Anterior cingulate cortex (tissue), 58 donors: ENCODE measurements around the gene TBC1D2B.
A peak's percentile ranks its signal among the peaks of the same experiment; 100 is the strongest.

ENCODE experiments used
- DNase-seq, 58 donors: peaks; one replicate each; lab custom pipeline; 2025; lab: John Stamatoyannopoulos, UW

The TBC1D2B gene

DNA sequence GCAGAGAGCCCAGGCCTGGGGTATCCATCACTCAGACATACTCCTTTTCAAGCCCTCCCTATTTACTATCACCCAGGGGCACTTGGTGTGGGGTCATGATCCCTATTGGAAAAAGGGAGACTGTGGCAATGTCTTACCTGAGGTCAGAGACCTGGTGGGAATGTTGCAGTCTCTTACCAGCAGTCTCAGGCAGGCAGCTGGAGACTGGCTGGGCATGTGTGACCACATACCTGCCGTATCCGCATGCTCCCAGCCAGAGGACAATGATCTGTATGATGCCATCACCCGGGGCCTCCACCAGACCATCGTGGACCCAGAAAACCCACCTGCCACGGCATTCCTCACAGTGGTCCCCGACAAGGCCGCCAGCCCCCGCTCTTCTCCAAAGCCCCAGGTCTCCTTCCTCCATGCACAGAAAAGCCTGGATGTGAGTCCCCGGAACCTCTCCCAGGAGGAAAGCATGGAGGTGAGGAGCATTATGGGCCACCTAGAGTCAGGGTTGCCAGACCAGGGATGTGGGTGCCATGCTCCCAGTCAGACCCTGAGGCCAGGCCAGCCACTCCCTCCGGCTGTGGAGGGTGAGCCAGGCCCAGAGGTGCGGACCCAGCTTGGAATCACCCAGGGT is 20.7 kb upstream of the TBC1D2B start:
- DNase-seq, result no peak

DNA sequence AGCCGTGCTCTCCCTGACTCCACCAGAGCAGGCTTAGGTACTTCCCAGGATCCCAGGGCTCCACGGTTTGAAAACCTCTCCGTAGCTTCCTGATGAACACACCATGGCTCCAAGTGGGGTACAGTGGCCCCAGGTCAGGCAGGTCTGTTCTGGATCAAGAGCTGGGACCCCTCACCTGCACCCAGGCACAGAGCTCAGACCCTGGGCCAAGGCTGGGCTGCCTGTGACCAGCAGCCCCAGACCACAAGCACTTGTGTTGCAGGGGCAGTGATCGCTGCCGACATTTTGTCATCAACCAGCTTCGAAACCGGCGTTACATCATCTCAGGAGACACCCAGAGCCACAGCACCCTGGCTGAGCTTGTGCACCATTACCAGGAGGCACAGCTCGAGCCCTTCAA is 20.2 kb upstream of the TBC1D2B start:
- no peak for DNase-seq

DNA sequence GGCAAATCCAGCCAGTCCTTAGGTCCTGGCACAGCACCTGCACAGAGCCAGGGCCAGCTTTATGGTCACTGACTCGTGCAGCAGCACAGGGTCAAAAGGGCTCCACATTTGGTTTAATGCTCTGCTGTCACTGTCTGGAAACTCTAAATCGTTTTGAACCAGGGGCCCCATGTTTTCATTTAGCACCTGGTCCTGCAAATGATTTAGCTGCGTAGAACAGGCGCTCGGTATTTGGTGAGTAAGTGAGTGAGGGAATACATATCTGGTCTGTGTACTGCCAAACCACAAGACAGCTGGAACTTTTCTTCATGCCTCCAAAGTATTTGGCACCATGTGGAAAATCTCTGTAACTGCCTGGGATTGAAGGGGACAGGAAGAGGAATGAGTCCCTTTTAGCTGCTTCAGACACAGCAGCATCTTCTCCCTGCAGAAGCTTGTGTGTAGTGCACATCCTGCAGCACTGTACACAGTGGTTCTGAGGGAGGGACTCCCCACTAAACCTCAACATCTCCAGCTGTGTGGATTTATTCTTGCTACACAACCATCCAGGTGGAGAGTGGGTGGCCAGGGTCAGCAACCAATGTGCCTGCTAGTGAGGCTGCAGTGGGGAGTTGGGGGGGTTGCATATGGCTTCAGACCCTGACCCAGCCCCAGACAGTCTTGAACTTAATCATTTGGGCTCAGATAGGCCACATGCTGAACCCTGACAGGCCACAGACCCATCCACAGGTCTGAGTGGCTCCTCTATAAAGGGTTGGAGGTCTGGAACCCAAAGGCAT is 15.9 kb upstream of the TBC1D2B start:
- no peak for DNase-seq

DNA sequence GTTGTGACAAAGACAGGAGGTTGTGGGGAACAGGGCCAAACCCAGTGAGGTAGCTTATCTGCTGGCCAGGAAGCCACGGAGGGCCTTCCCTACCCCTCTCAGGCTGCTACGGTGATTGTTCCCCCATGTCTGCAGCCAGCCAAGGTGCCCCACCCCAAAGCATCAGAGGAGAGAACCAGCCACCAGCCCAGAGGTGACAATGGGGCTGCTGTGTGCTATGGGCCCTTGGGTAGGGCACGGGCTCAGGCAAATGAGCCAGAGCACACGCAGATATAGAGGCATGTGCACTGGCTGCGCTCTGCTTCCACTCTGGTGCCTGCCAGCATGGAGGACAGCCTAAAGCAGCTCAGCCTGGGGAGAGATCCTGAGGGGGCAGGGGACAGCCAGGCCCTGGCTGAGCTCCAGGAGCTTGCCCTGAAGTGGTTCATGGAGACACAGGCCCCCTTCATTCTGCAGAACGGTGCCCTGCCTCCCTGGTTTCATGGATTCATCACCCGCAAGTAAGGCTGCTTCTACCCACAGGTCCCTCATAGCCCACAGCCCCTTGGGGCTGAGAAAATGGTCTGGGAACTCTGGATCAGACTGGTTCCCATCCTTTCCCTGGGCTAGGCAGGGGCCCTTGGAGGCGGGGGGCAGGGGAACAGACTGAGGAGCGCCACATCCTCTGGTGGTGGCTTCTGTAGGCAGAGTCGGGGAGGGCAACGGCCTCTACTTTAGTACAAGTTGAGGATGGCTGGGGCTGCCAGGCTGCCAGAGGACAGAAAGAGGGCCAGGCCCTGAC is 14.9 kb upstream of the TBC1D2B start, which contains the start of gene SH2D7:
TSS of gene SH2D7 (plus strand) at position 301 of the 781 bp plus-strand sequence. CDS start at position 325, 24 bp downstream.
- DNase-seq, result no peak

DNA sequence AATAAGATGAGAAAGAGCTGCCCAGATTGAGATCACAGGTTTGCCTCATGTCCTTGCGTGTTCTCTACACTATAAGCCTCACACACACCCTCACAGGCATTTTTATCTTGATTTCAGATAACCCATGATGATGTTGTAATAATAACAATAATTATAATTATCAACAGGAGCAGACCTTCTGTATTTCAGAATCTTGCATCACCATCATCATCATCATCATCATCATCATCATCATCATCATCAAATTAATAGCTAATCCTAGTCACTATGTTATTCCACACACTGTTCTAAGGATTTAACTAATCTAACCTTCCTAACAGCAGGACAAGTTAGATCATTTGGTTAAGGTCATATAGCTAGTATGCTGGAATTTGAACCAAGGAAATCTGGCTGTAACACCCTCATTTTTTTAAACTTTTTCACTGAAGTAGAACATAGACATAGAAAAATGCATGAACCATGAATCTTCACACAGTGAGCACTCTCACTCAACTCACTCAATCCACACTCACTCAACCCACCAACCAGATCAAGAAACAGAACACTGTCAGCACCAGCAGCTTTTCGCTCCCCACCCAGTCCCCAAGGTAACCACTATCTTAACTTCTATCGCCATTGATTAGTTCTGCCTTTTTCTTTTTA is 13.0 kb upstream of the TBC1D2B start:
- DNase-seq, result no peak

DNA sequence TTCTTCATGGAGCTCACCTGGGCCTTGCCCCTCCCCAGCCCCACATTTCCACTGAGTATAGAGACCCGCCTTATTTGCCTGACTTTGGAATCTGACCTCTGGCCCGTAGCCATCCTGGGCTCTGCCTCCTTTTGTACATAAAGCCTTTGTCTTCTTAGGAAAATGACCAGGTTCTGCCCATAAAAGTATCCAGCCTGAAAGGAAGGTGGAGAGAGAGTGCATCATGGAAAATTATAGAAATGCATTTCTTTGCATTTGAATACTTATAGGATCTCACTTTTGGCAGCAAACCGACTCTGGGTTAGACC is 11.2 kb upstream of the TBC1D2B start:
- DNase-seq, result no peak

DNA sequence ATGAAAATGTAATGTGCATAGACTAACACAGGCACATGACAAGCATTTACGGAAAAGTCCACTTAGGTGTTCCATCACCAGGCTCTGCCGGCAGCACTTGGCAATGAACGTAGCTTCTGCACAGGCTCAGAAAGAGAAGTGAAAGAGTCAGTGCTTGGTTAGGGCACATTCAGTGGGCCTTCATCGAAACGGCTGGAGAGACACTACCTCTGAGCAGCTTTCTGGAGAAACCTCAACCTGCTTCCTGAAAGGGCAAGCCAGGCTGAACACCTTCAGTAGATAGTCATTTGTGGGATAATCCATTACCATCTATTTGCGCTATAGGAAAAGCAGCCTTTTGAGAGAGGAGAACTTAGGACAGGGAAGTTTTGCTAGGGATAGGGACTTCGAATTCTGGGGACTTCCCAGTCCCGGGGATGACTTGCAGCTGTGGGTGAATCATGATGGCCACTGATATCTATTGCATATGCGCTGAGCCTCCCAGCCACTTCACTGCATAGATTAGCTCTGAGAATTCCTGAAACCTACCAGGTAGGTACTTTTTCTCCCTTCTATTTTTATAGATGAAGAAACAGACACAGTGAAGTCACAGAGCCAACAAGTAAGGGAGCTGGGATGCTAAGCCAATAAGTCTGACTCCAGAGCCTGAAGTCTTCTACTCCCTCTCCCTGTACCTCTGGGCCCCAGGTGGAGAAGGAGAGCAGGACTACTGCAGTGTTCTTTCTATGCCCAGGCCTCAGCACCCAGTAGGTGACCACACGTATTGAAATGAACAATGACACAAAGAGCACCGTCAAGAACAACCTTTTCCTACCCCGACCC is 10.7 kb upstream of the TBC1D2B start:
- DNase-seq, result no peak

DNA sequence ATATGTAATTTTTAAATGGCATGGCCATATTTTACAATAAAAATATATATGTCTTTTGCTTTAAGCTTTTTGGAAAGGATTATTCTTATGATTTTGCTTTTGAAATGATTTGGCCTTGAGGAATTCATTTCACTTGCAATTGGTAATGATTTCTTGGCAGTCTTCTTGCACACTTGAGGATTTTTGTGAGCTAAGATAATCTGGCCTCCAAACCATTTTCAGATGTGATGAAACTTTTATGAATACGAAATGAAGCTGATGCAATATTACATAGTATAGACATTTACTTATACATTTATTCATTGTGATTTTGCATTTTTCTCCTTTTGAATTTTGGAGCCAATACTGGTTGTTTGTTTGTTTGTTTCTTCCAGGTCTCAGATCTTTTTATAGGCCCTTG is 8.4 kb upstream of the TBC1D2B start:
- DNase-seq, result no peak

DNA sequence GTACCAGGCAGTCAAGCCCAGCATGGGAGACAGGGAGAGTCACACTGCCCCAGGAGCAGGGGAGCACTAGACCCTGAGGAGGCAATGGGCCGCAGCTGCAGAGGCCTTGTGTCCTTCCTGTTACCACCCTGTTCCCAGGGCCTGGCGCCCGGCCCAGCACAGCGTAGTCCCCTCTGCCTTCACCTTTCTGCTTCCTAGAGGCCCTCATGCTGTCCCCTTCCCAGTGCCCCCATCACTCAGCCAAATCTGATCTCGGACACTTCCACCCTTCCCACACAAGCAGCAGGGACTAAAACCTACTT is 6.9 kb upstream of the TBC1D2B start:
- DNase-seq, result no peak

DNA sequence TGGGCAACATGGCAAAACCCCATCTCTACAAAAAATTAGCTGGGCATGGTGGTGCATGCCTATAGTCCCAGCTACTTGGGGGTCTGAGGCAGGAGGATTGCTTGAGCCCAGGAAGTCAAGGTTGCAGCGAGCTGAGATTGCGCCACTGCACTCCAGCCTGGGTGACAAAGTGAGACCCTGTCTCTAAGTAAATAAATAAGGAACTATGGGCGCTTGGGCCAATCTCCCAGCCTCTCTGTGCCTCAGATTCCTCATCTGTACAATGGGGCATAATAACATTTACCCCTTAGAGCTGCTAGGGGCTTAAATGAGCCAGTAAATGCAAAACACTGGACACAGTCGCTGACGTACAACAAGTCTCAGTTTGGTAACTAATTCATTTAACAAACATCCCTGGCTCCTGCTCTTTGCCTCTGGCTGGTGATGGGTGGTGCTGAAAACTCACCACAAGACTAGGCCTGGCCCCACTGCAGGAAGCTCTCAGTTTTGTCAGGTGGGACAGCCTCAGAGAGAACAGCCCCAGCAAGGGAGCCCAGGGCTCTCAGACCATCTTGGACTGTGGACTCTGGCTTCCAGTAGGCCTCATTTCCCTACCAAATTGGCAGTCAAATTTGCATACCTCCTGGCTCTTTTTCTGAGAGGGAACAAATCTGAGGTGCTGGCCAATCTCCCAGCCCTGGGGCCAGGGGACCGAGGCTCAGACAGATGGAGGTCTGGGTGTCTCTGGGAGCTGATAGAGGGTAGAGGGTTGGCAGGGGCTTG is 6.4 kb upstream of the TBC1D2B start:
- DNase-seq, result no peak

DNA sequence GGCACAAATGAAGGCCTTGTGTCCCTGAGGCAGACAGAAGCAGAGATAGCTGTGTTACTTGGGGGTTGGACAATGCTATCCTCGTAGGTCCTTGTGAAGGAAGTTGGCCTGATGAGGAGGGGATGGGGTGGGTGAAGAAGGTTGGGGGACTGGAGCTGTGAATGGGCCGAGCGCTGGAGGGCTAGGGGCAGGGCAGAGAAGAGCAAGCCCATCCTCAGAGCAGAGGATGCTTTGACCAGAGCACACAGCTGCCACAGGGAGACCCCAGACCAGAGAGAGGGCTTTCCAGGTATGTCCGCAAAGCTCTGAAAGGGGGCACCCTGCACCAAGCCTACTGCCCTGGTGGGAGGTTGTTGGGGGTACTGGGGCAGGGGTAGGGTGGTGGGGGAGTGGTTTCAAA is 5.7 kb upstream of the TBC1D2B start:
- DNase-seq, result no peak

DNA sequence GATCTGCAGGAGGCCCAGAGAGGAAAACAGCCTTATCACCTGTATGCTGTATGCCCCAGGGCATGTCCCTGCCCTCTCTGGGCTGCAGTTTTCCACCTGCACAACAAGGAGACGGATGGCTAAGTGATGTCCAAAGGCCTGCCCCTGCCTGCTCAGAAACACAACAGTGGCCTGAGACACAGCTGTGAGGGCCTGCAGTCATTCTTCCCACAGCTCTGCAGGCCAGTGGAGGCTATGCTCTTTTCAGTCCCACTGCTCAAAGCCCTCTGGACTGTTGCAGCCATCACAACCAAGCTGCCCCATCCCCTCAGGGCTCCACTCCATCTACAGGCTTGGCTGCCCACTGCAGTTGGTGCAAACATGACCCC is 5.2 kb upstream of the TBC1D2B start:
- no peak for DNase-seq

DNA sequence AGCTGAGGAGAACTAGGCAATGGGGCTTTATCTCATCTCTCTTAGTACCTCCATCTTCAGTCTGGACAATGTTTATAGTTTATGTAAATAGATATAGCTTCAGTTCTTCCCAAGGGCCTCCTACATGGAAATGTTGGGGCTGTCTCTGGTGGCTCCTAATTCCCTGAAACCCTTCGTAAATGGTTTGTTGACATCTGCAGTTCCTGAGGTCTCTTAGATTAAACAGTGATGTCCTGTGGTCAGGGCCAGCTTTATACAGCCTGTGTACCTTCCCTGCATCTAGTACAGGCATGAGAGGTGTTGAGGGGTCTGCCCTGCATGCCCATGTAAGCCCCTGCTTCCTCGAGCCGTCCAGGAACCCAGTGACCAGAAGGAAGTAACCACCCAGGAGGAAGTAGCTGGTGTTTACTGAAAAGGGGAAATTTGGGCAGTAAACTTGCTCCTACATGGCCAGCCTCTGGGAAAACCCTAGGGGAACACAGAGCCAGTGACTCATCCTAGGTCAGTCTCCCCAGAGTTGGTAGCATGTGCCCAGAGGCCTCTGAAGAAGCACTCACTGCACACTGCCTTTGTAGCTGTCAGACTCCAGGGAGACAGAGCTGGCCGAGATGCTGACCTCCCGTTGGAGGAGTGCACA is 4.7 kb upstream of the TBC1D2B start:
- no peak for DNase-seq

DNA sequence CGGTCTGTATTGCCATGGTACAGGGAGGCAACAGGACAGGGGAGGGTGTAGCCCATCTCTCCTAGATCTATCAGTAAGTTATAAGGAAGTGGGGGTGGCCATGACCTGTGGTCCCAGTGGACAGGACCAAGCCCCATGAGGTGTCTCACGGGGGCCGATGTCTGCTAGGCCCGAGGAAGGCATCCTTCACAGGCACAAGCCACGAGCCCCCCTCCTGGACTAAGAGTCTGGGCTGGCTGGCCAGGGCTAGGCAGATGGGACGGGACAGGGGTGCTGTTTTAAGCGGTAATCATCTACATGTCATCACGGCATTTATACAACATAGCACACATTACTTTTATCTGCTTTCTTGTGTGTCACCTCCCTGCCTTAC is 2.6 kb upstream of the TBC1D2B start:
- DNase-seq, result no peak

DNA sequence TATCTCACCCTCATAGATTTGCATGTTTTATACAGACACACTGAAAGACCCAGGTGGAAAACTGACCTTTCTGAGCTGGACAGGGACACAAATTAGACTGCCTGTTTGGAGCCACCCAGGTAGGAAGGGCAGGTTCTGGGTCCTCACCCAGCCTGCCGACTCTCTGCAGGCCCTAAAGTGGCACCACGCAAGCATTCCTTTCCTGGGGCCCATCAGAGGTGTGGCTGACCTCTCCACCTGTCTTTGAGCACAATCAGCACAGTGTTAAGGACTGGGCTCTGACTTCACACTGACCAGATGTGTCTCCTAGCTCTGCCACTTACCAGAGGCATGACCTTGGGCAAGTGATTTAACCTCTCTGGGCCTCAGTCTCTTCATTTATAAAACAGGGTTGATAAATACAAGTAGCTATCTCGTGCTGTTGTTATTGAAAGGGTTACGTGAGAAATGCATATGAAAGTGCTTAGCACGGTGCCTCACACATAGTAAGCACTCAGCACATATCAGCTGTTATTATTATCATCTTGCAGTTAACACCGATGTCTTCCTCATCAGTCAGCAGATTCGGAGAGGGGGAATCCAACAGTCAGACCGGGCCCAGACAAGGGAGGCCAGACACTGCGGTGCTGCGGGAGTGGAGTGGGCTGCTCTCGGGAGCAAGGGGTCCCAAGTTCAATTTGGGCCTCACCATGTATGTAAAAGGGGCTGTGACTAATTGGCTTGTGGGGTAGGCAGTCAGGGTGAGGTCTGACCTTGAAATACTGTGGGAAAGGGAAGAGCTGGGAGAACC is 2.0 kb upstream of the TBC1D2B start:
- DNase-seq, result no peak

DNA sequence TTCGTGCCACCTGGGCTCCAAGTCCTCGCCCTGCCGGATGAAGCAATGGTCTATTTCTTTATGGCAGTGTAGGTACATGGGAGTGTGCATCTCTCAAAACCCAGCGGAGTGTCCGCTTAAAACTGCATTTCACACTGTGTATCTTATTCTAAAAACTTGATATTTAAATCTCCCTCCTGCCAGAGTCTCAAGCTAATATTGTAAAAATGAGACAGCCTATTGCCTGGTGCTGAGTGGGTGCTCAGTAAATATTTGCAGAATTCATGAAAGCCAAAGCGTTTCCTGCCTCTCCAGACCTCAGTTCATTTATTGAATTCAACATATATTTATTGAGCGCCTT is 330 bp upstream of the TBC1D2B start:
- DNase-seq, result peak in 1 of 58 donors; percentile 65

DNA sequence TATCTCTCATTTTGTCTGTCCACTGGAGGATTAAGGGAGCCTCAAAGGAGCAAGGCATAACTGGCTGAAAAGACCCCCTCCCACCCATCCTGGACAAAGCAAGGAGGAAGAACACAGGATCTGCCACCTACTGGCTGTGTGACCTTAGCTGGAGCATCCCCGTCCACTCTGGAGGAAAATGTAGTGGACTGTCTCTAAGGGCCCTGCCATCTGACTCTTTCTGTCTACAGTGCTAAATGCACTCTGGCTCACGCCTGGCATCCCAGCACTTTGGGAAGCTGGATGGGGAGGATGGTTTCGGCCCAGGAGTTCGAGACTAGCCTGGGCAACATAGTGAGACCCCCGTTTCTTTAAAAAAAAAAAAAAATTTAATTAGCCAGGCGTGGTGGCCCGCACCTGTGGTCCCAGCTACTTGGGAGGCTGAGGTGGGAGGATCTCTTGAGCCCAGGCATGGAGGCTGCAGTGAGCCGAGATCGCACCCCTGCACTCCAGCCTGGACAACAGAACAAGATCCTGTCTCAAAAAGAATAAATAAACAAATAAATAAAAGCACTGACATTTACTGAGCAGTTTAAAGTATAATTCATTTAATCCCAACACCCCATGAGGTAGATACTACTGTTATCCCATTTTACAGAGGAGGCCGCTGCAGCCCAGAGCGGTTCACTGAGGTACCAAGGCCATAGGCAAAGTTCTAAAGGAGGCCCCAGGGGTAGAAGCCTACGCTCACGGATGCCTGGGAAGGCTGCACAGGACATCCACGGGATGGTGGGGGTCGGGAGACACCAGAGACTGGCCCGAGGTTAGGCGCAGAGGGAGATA is 1.1 kb downstream of the TBC1D2B start:
- DNase-seq, result no peak
